K562 (cell line): ENCODE results near the gene PITHD1. TPM values are rescaled to one million over a fixed set of nuclear protein-coding genes. Genes with fewer than 3 reads are reported as not detected.

Experiments
- ATAC-seq: fragments of 200-7000 bp; cut with Tn5 transposase; 3 replicates; pipeline ENCODE4 v1.9.1; 2020; ENCODE audit warnings: moderate library complexity
- BruUV-seq: library from RNA; stranded (reverse); fragments of 400-500 nt; replicated peaks from 2 replicates; lab custom pipeline; 2021; lab: Mats Ljungman, UMichigan
- CTCF ChIA-PET: fragments of 300-600 bp; formaldehyde crosslinking; extraction: SDS; loops from one replicate; lab custom pipeline; 2021; ENCODE audit warnings: low intra/inter-chr PET ratio; lab: Yijun Ruan, JAX
- POLR2A ChIA-PET: fragments of 300-600, 350-650 bp; sonication (Branson Sonifier 250); formaldehyde crosslinking; extraction: SDS; loops from one replicate; lab custom pipeline; 2021; ENCODE audit warnings: antibody characterized with exemption, inconsistent platforms; lab: Yijun Ruan, JAX
- DNase-seq, 4 experiments: peaks; one replicate each; pipeline versions ENCODE4 v3.0.0 to v3.0.0-alpha.2; 2011 to 2018; ENCODE audit warnings: low spot score in 3 of 4, mixed read lengths in 3 of 4; ENCODE audit errors: extremely low read depth in 1 of 4
- FAIRE-seq: peaks from 2 replicates; lab custom pipeline; 2011; peaks lifted over from hg19 to GRCh38; lab: Jason Lieb, UNC
- H2AFZ ChIP-seq: 2 replicates; pipeline ENCODE4 v1.6.0; 2011; ENCODE audit warnings: low read depth, low read length, control low read depth, inconsistent platforms
- H3K27ac ChIP-seq: fragments of 200-600 bp; 3 replicates; pipeline ENCODE4 v1.8.0; 2011; ENCODE audit warnings: low read depth, mild to moderate bottlenecking, control low read depth, inconsistent platforms, low read length, moderate library complexity, mixed read lengths; ENCODE audit errors: extremely low read depth
- H3K27me3 ChIP-seq, 2 experiments: fragments of 300-600 bp in 1 of 2; 2 replicates in 1 of 2; 3 replicates in 1 of 2; pipeline versions ENCODE4 v1.6.0 to v1.8.0; 2011; ENCODE audit warnings: inconsistent platforms in 2 of 2, low read length in 2 of 2, mild to moderate bottlenecking in 1 of 2, mixed read lengths in 1 of 2, moderate library complexity in 1 of 2; ENCODE audit not compliant: control insufficient read depth in 2 of 2, insufficient read depth in 2 of 2
- H3K36me3 ChIP-seq: fragments of 300-600 bp; 3 replicates; pipeline ENCODE4 v1.8.0; 2011; ENCODE audit warnings: mild to moderate bottlenecking, low read length, inconsistent platforms; ENCODE audit not compliant: control insufficient read depth, insufficient read depth
- H3K4me1 ChIP-seq, 2 experiments: fragments of 200-600 bp in 1 of 2; replicated peaks in 1 of 2; 2 replicates in 1 of 2; 3 replicates in 1 of 2; pipeline versions ENCODE4 v1.5.1 to v1.8.0; 2011; ENCODE audit warnings: inconsistent platforms in 2 of 2, low read length in 2 of 2, mild to moderate bottlenecking in 1 of 2, mixed read lengths in 1 of 2, moderate library complexity in 1 of 2; ENCODE audit not compliant: control insufficient read depth in 2 of 2, insufficient read depth in 2 of 2
- H3K4me2 ChIP-seq: 2 replicates; pipeline ENCODE4 v1.6.1; 2011; ENCODE audit warnings: low read length, control low read depth, inconsistent platforms, mixed read lengths; ENCODE audit not compliant: insufficient read depth
- H3K4me3 ChIP-seq: fragments of 200-600 bp; sonication (generic), shearing (Covaris generic); 2 replicates; pipeline ENCODE4 v1.5.1; 2016; ENCODE audit warnings: control low read depth, inconsistent platforms
- H3K79me2 ChIP-seq: fragments of 200-600 bp; 3 replicates; pipeline ENCODE4 v1.8.0; 2011; ENCODE audit warnings: low read length, inconsistent platforms; ENCODE audit not compliant: control insufficient read depth, insufficient read depth
- H3K9ac ChIP-seq, 2 experiments: 2 replicates each; pipeline versions ENCODE4 v1.6.0 to v1.6.1; 2011; ENCODE audit warnings: low read depth in 2 of 2, low read length in 2 of 2, control low read depth in 1 of 2, inconsistent platforms in 1 of 2, mild to moderate bottlenecking in 1 of 2, mixed read lengths in 1 of 2; ENCODE audit not compliant: insufficient read depth in 1 of 2
- H3K9me1 ChIP-seq: one replicate; pipeline ENCODE4 v1.6.0; 2011; ENCODE audit warnings: inconsistent platforms, mild to moderate bottlenecking, low read length, moderate library complexity; ENCODE audit not compliant: control insufficient read depth, insufficient read depth
- H3K9me3 ChIP-seq: replicated peaks from 2 replicates; pipeline ENCODE4 v1.5.1; 2011; ENCODE audit warnings: low read depth, low read length, inconsistent platforms; ENCODE audit not compliant: control insufficient read depth, insufficient read depth
- H4K20me1 ChIP-seq: replicated peaks from 2 replicates; pipeline ENCODE4 v1.6.1; 2011; ENCODE audit warnings: low read length, inconsistent platforms, mixed read lengths; ENCODE audit not compliant: control insufficient read depth, insufficient read depth
- CBX5 ChIP-seq: IDR thresholded peaks from 2 replicates; pipeline ENCODE4 v1.6.1; 2014; ENCODE audit warnings: low read depth, borderline replicate concordance
- CTBP1 ChIP-seq: fragments of 450-650 bp; IDR thresholded peaks from 2 replicates; pipeline ENCODE4 v1.6.1; 2016; ENCODE audit warnings: borderline replicate concordance
- ELF1 ChIP-seq: fragments of 200-800 bp; sonication (Bioruptor generic); IDR thresholded peaks from 2 replicates; pipeline ENCODE4 v1.6.1; 2016; ENCODE audit warnings: missing genetic modification characterization, missing compliant biosample characterization
- ELF4 ChIP-seq: fragments of 450-650 bp; formaldehyde crosslinking; IDR thresholded peaks from 2 replicates; pipeline ENCODE4 v1.4.0; 2022; ENCODE audit warnings: missing genetic modification characterization
- EP400 ChIP-seq: fragments of 450-650 bp; IDR thresholded peaks from 2 replicates; pipeline ENCODE4 v1.6.1; 2017; ENCODE audit warnings: antibody characterized with exemption, mild to moderate bottlenecking, moderate library complexity
- HCFC1 ChIP-seq: IDR thresholded peaks from 2 replicates; pipeline ENCODE4 v1.6.1; 2012; ENCODE audit warnings: low read depth, low read length, improper control_type of control experiment
- ILK ChIP-seq: fragments of 450-650 bp; IDR thresholded peaks from 2 replicates; pipeline ENCODE4 v1.6.1; 2016; ENCODE audit warnings: missing genetic modification characterization, low read depth, mild to moderate bottlenecking, missing compliant biosample characterization, moderate library complexity, borderline replicate concordance
- KAT8 ChIP-seq: fragments of 450-650 bp; IDR thresholded peaks from 2 replicates; pipeline ENCODE4 v1.6.1; 2016; ENCODE audit warnings: low read depth, mild to moderate bottlenecking
- KLF13 ChIP-seq: fragments of 450-650 bp; IDR thresholded peaks from 2 replicates; pipeline ENCODE4 v1.6.1; 2016; ENCODE audit warnings: missing genetic modification characterization, low read depth, mild to moderate bottlenecking, missing compliant biosample characterization, moderate library complexity, borderline replicate concordance
- NFE2 ChIP-seq: IDR thresholded peaks from 2 replicates; pipeline ENCODE4 v1.6.1; 2014; ENCODE audit warnings: antibody characterized with exemption, low read depth
- NUFIP1 ChIP-seq: fragments of 450-650 bp; IDR thresholded peaks from 2 replicates; pipeline ENCODE4 v1.6.1; 2018; ENCODE audit not compliant: partially characterized antibody
- POLR2AphosphoS2 ChIP-seq: IDR thresholded peaks from 2 replicates; pipeline ENCODE4 v1.6.1; 2012; ENCODE audit warnings: low read length, improper control_type of control experiment
- SMAD3 ChIP-seq: fragments of 450-650 bp; formaldehyde crosslinking; conservative IDR thresholded peaks from 2 replicates; pipeline ENCODE4 v1.4.0; 2020; ENCODE audit warnings: mild to moderate bottlenecking
- TAL1 ChIP-seq: fragments of 450-650 bp; IDR thresholded peaks from 2 replicates; pipeline ENCODE4 v1.6.1; 2016; ENCODE audit warnings: mild to moderate bottlenecking
- ZEB2 ChIP-seq: fragments of 450-650 bp; IDR thresholded peaks from 2 replicates; pipeline ENCODE4 v1.6.1; 2016
- ZNF507 ChIP-seq: conservative IDR thresholded peaks from 2 replicates; pipeline ENCODE4 v1.6.1; 2017; ENCODE audit warnings: missing genetic modification characterization, missing compliant biosample characterization
- ZNF583 ChIP-seq: fragments of 250-450 bp; sonication (Bioruptor Pico); IDR thresholded peaks from 2 replicates; pipeline ENCODE4 v1.4.0; 2020
- WGBS: fragments of 100-300 bp; shearing (Covaris generic); methylation state at CpG from one replicate; pipeline ENCODE4 v1.1.6; 2016; ENCODE audit warnings: low coverage, mixed read lengths; ENCODE audit not compliant: insufficient coverage; ENCODE audit errors: missing lambda C conversion rate; 5-methylcytosine and 5-hydroxymethylcytosine counted together
- in situ Hi-C: fragments of 300-500 bp; cut with MboI; formaldehyde crosslinking; loops from 4 replicates; pipeline ENCODE4 v1.15.0; 2018; ENCODE audit warnings: inconsistent platforms, mixed read lengths
- intact Hi-C: fragments of 100-400 bp; cut with micrococcal nuclease; formaldehyde crosslinking; loops from 2 replicates; pipeline ENCODE4 v1.14.2; 2022
- polyA plus RNA-seq, 8 experiments: library from polyadenylated mRNA; depleted of rRNA in 4 of 8; stranded (reverse) in 5 of 8; unstranded in 3 of 8; fragments of >200 nt; fragmentation: Nextera tagmentation in 2 of 8; fragmentation: Illumina TruSeq in 1 of 8; extraction: Ambion mirVana in 2 of 8; extraction: Trizol in 1 of 8; gene quantifications; 2 replicates each; pipeline versions ENCODE4 v1.2.1 to v1.2.3, GENCODE V29; 2011 to 2014; ENCODE audit warnings: inconsistent platforms in 1 of 8, missing spikeins in 1 of 8
- total RNA-seq, 7 experiments: library from RNA; depleted of rRNA in 6 of 7; stranded (reverse); fragments of >200 nt in 6 of 7; fragmentation: Illumina TruSeq in 2 of 7; extraction: Trizol in 2 of 7; gene quantifications; 2 replicates each; pipeline versions ENCODE4 v1.2.1 to v1.2.3, GENCODE V29; 2011 to 2021; ENCODE audit warnings: low replicate concordance in 1 of 7
- TF ChIP-seq, protein P1 (sequence below): sonication (generic); formaldehyde crosslinking; IDR thresholded peaks from 2 replicates; pipeline ENCODE4 v1.9.0; 2022; ENCODE audit warnings: mild to moderate bottlenecking, missing genetic modification reagents
- TF ChIP-seq, protein P2 (sequence below), 2 experiments: fragments of 450-650 bp in 1 of 2; sonication (generic) in 1 of 2; formaldehyde crosslinking; conservative IDR thresholded peaks; 2 replicates each; pipeline versions ENCODE4 v1.4.0 to v1.8.1; 2020 to 2022; ENCODE audit warnings: mild to moderate bottlenecking in 1 of 2, missing genetic modification reagents in 1 of 2

The PITHD1 gene
- total and polyA plus RNA-seq, 9 of the 15 experiments (the other 6 are each of a cell fraction or from before 2014, with no cell fraction given) = 46.5 to 175 (median 149) TPM

- Histone ChIP-seq H3K79me2 (peaks cover 68% of the 10 kb centered on the region), H3K36me3 (peaks cover 20% of the 10 kb centered on the region), H3K4me1 (peaks cover 12 to 43% of the 10 kb centered on the region in 2 experiments; a peak in 3 of 5 replicates), H3K4me2 (peak overlapping the region; percentile 22), H3K9me3 (no peaks in the 10 kb centered on the region), H2AFZ (no peak overlapping the region), H3K9ac (peak overlapping the region; percentile 21 to 72; a peak in 1 of 4 replicates), H3K9me1 (no peaks in the 10 kb centered on the region), H4K20me1 (peaks cover 7% of the 10 kb centered on the region; the same call in 1 of the 2 replicates), H3K27ac (peak overlapping the region; percentile 13; the same call in 1 of the 3 replicates), H3K4me3 (no peak overlapping the region), H3K27me3 (no peaks in the 10 kb centered on the region)
- ChIA-PET CTCF (no interaction called here), POLR2A (interaction anchor here (0.8 to 2.5 kb wide), 13 partner anchors 10 to 185 kb away, joined by 3 to 14 read pairs (median 4); partner anchors contain the start of genes LYPLA2, PNRC2 and RPL11)
- intact Hi-C loops (no loop called here), in situ Hi-C loops (no loop called here)
- no TSS peak for BruUV-seq
- DNase-seq (no peak), FAIRE-seq (no peak), ATAC-seq (no peak)
- TF ChIP-seq POLR2AphosphoS2 (no peak), SMAD3 (CRISPR knock-in tag) (no peak), KLF13 (tag) (no peak), HCFC1 (no peak), TAL1 (no peak), CBX5 (no peak), ZNF507 (tag) (no peak), KAT8 (no peak), CTBP1 (no peak), ZNF583 (CRISPR knock-in tag) (no peak), EP400 (no peak), ELF4 (CRISPR knock-in tag) (no peak), ZEB2 (no peak), NFE2 (no peak), ILK (no peak), ELF1 (no peak), NUFIP1 (no peak)
- TF ChIP-seq, protein P1, sequence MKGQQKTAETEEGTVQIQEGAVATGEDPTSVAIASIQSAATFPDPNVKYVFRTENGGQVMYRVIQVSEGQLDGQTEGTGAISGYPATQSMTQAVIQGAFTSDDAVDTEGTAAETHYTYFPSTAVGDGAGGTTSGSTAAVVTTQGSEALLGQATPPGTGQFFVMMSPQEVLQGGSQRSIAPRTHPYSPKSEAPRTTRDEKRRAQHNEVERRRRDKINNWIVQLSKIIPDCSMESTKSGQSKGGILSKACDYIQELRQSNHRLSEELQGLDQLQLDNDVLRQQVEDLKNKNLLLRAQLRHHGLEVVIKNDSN (CRISPR knock-in tag) = no peak
- TF ChIP-seq, protein P2, sequence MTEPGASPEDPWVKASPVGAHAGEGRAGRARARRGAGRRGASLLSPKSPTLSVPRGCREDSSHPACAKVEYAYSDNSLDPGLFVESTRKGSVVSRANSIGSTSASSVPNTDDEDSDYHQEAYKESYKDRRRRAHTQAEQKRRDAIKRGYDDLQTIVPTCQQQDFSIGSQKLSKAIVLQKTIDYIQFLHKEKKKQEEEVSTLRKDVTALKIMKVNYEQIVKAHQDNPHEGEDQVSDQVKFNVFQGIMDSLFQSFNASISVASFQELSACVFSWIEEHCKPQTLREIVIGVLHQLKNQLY (CRISPR knock-in tag; conservative IDR thresholded peaks at IDR 0.05) = no peak
- WGBS = 56% methylated on average over 6 of the region's 6 CpGs
Measured at GRCh38 chr1:23774174-23774880, 3.9 kb upstream of the PITHD1 start.
